ENCODE data around the gene CTDSPL. TPM values are rescaled to one million over a fixed set of nuclear protein-coding genes. Genes with fewer than 3 reads are reported as not detected.

The CTDSPL gene
- total and polyA plus RNA-seq, 11 donors = 9.2 to 54.6 (median 36.0) TPM

DNA sequence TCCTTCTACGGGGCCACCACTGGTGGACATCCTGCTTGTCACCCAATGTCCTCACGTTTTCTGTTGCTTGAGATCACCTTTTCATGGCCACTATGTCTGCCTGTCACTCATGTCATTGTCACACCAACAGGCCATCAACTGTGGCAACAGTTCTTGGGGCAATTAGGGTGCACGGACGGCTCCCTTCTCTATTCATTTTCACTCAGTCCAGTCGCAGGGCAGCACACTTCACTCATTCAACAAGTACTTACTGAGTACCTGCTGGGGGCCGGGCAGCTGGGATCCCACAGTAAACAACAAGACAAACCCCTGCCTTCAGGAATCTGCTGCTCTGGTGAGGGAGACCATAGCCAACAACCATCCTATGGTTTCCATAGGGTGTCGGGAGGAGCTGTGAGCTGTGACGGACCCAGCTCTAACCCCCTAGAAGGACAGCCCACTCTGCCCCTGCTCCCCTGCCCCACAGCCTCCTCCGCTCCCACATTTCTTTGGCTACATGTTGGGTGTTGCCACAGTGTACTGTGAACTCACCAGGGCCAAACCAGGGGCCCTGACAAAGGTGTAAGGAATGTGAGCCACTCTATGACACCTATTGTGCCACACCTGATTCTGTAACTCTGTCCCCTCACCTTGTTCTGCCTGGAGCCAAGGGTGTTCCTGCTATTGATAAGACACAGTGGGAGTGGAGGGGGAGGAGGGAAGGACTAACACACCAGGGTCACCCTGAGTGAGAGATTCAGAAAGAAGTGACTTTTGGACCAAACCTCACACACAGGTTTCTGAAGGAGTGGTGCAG is 130.8 kb downstream of the CTDSPL start:
- TF ChIP-seq, protein P1, sequence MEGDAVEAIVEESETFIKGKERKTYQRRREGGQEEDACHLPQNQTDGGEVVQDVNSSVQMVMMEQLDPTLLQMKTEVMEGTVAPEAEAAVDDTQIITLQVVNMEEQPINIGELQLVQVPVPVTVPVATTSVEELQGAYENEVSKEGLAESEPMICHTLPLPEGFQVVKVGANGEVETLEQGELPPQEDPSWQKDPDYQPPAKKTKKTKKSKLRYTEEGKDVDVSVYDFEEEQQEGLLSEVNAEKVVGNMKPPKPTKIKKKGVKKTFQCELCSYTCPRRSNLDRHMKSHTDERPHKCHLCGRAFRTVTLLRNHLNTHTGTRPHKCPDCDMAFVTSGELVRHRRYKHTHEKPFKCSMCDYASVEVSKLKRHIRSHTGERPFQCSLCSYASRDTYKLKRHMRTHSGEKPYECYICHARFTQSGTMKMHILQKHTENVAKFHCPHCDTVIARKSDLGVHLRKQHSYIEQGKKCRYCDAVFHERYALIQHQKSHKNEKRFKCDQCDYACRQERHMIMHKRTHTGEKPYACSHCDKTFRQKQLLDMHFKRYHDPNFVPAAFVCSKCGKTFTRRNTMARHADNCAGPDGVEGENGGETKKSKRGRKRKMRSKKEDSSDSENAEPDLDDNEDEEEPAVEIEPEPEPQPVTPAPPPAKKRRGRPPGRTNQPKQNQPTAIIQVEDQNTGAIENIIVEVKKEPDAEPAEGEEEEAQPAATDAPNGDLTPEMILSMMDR (IDR thresholded peaks at IDR 0.05) = no peak
- TF ChIP-seq POLR2A (IDR thresholded peaks at IDR 0.05) = no peak
- DNase-seq = peak in 1 of 5 donors; percentile 4
- H3K27me3 ChIP-seq = no peaks in the 10 kb centered on the region
- intact Hi-C loops (cut with DNase I) = no loop called here
- peaks cover 0 to 32% (median 11%) of the 10 kb centered on the region in 12 donors for H3K4me1 ChIP-seq
- 85 to 88% (median 87%) methylated on average over 9 of the region's 9 CpGs for WGBS, 4 donors
- no peak for ATAC-seq
- no peaks in the 10 kb centered on the region for H3K36me3 ChIP-seq
- H3K4me3 ChIP-seq = no peak overlapping the region
- no peaks in the 10 kb centered on the region for H3K9me3 ChIP-seq
- H3K27ac ChIP-seq = no peak overlapping the region

DNA sequence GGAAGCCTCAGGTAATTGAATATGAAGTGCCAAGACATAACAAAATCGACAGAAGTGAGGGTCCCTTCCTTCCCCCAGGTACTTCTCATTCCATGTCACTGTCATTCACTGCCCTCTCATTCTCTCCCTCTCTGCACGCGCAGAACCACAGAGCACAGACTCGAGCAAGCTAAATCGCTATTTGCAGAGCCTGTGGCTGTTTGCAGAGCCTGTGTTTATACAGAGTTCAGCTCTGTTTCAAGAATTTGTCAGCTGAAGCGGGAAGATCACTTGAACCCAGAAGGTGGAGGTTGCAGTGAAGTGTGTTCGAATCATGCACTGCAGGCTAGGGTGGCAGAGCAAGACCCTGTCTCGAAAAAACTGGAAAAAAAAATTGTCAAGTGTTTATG is 131.4 kb downstream of the CTDSPL start:
- Histone ChIP-seq H3K27ac (peak overlapping the region in 2 of 12 donors; percentile 83 to 94), H3K4me3 (no peak overlapping the region), H3K36me3 (no peaks in the 10 kb centered on the region), H3K27me3 (no peaks in the 10 kb centered on the region), H3K9me3 (no peaks in the 10 kb centered on the region), H3K4me1 (peaks cover 0 to 38% (median 13%) of the 10 kb centered on the region in 12 donors)
- DNase-seq = no peak
- intact Hi-C loops (cut with DNase I) = no loop called here
- 88 to 92% (median 91%) methylated on average over 8 of the region's 8 CpGs for WGBS, 4 donors
- no peak for TF ChIP-seq POLR2A (IDR thresholded peaks at IDR 0.05)
- TF ChIP-seq, protein P1 (IDR thresholded peaks at IDR 0.05) = no peak
- no peak for ATAC-seq

DNA sequence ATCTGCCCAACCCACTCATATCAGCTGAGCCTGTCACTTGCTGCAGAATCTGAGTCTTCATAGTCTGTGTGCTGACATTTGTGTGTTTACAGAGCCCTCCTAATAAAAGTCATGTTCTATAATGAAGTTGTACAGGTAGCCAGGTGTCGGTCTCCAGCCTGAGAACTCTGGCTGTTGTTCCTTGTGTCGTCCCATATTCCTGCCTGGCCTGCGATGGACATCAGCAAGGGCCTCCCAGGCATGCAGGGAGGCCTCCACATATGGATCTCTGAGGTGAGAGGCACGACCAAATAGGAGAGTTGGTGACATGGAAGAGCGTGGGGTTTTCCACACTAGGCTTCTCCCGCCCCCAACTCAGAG is 131.8 kb downstream of the CTDSPL start:
- ATAC-seq (no peak), DNase-seq (no peak)
- Histone ChIP-seq H3K36me3 (no peaks in the 10 kb centered on the region), H3K9me3 (no peaks in the 10 kb centered on the region), H3K4me3 (peak overlapping the region in 10 of 12 donors; percentile 56 to 69 (median 67)), H3K27me3 (no peaks in the 10 kb centered on the region), H3K27ac (peak overlapping the region; percentile 44 to 94 (median 81)), H3K4me1 (peaks cover 0 to 41% (median 17%) of the 10 kb centered on the region in 12 donors)
- 64 to 73% (median 69%) methylated on average over 6 of the region's 6 CpGs for WGBS, 4 donors
- intact Hi-C loops (cut with DNase I) = no loop called here
- TF ChIP-seq, protein P1 (IDR thresholded peaks at IDR 0.05) = peak in 1 of 12 donors; percentile 1
- no peak for TF ChIP-seq POLR2A (IDR thresholded peaks at IDR 0.05)

DNA sequence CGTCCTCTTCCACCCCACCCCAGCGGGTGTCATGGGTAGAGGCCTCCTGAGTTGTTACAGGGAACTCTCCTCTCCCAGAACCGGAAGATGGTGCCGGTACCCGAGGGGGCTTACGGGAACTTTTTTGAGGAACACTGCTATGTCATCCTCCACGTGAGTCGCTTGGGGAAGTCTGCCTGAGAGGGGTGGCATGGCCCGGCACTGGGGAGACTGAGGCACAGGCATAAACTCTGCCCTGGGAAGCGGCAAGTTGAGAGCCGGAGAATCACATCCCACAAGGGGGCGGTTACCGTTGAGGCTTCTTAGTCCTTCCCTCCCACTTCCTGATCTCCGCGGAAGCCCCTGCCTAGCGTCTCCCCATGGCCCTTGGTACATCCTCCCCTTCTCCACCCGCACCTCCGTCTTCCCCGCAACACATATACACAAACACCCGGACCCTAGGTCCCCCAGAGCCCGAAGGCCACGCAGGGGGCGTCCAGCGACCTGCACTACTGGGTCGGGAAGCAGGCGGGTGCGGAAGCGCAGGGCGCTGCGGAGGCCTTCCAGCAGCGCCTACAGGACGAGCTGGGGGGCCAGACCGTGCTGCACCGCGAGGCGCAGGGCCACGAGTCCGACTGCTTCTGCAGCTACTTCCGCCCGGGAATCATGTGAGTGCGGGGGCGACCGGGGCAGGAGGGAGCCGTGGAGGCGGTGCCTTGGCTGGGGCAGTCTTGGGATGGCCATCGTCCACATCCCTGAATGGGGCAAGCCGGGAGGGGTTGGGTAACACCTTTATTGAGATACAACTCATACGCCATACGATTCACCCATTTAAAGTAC is 132.3 kb downstream of the CTDSPL start:
- DNase-seq (peak; percentile 82 to 91 (median 87)), ATAC-seq (peak; percentile 17 to 71 (median 62))
- H3K36me3 ChIP-seq = no peaks in the 10 kb centered on the region
- peak overlapping the region; percentile 29 to 69 (median 65) for H3K4me3 ChIP-seq
- no peaks in the 10 kb centered on the region for H3K9me3 ChIP-seq
- intact Hi-C loops (cut with DNase I) = loop anchor here in 1 of 10 donors (2.0 kb wide), 1 partner anchor 139 kb away; no protein-coding TSS in a partner anchor
- peaks cover 0 to 45% (median 20%) of the 10 kb centered on the region in 12 donors for H3K4me1 ChIP-seq
- 11 to 20% (median 15%) methylated on average over 37 to 49 of the region's 49 CpGs for WGBS, 4 donors
- no peaks in the 10 kb centered on the region for H3K27me3 ChIP-seq
- TF ChIP-seq POLR2A (IDR thresholded peaks at IDR 0.05) = peak in 1 of 2 donors; percentile 45
- TF ChIP-seq, protein P1 (IDR thresholded peaks at IDR 0.05) = peak in 5 of 12 donors; percentile 5 to 30 (median 23)
- peak overlapping the region; percentile 44 to 94 (median 81) for H3K27ac ChIP-seq
